ENCODE measurements around the gene SSBP4.

The SSBP4 gene

GRCh38 chr19:18438331-18439024, 19.3 kb downstream of the SSBP4 start (continued):
- no peak for TF ChIP-seq ZNF488 (tag by site-specific recombination; IDR thresholded peaks at IDR 0.05)
- TF ChIP-seq ZNF596 (tag by site-specific recombination; IDR thresholded peaks at IDR 0.05) = peak; percentile 40
- peak; percentile 86 for TF ChIP-seq ZBTB10 (tag by site-specific recombination; IDR thresholded peaks at IDR 0.05)
- no peak for TF ChIP-seq ZNF664 (tag by site-specific recombination; IDR thresholded peaks at IDR 0.05)
- no peak for TF ChIP-seq MYNN (tag by site-specific recombination; IDR thresholded peaks at IDR 0.05; ENCODE audit: borderline replicate concordance)
- TF ChIP-seq ZNF529 (tag by site-specific recombination; IDR thresholded peaks at IDR 0.05; ENCODE audit: insufficient replicate concordance) = no peak
- TF ChIP-seq ZNF274 (IDR thresholded peaks at IDR 0.05; ENCODE audit: low read length) = no peak
- TF ChIP-seq ZNF274 (tag by site-specific recombination; IDR thresholded peaks at IDR 0.05; ENCODE audit: borderline replicate concordance) = no peak
- TF ChIP-seq ZEB2 (tag by site-specific recombination; IDR thresholded peaks at IDR 0.05) = peak; percentile 96
- TF ChIP-seq GLI2 (tag by site-specific recombination; IDR thresholded peaks at IDR 0.05; ENCODE audit: borderline replicate concordance, low read depth) = peak; percentile 22; the same call in 1 of the 2 replicates
- no peak; the same call in none of the 2 replicates for TF ChIP-seq KLF9 (tag by site-specific recombination; IDR thresholded peaks at IDR 0.05; ENCODE audit: low read depth)
- no peak for TF ChIP-seq ZNF266 (tag by site-specific recombination; IDR thresholded peaks at IDR 0.05; ENCODE audit: low read depth)
- TF ChIP-seq ZSCAN18 (tag by site-specific recombination; IDR thresholded peaks at IDR 0.05) = 0 out of 2 replicates have a peak, but pooled peaks have one; percentile 17
- TF ChIP-seq ZNF580 (tag by site-specific recombination; IDR thresholded peaks at IDR 0.05) = no peak
- TF ChIP-seq ZNF157 (tag by site-specific recombination; IDR thresholded peaks at IDR 0.05) = no peak
- TF ChIP-seq ZBTB8A (tag by site-specific recombination; IDR thresholded peaks at IDR 0.05) = peak; percentile 90
- TF ChIP-seq ZSCAN4 (tag by site-specific recombination; IDR thresholded peaks at IDR 0.05) = 0 out of 2 replicates have a peak, but pooled peaks have one; percentile 15
- no peak for TF ChIP-seq BCL11B (tag by site-specific recombination; IDR thresholded peaks at IDR 0.05; ENCODE audit: low read depth)
- peak; percentile 40; the same call in 1 of the 2 replicates for TF ChIP-seq ZNF701 (tag by site-specific recombination; IDR thresholded peaks at IDR 0.05)
- peak; percentile 86; the same call in 1 of the 2 replicates for TF ChIP-seq KLF7 (tag by site-specific recombination; IDR thresholded peaks at IDR 0.05; ENCODE audit: borderline replicate concordance)
- TF ChIP-seq ZNF18 (tag by site-specific recombination; IDR thresholded peaks at IDR 0.05) = peak; percentile 67; the same call in 1 of the 2 replicates
- no peak for TF ChIP-seq ZNF280D (tag by site-specific recombination; IDR thresholded peaks at IDR 0.05)
- TF ChIP-seq AEBP2 (tag by site-specific recombination; IDR thresholded peaks at IDR 0.05; ENCODE audit: borderline replicate concordance) = no peak
